ENCODE measurements around the gene PDE3B.

Gene PDE3B

GRCh38 chr11:14892577-14892976 is 249.0 kb downstream of the PDE3B start:
- Histone ChIP-seq H3K4me3 (peak overlapping the region; percentile 65 to 83 (median 70)), H3K4me2 (peak overlapping the region; percentile 83 to 96 (median 92)), H3K9me3 (replicated peaks in 1 of 11) (peaks cover 0 to 7% (median 0%) of the 10 kb centered on the region in 11 experiments; a peak in 2 of 22 replicates), H3K27me3 (no peaks in the 10 kb centered on the region), H3K36me3 (no peaks in the 10 kb centered on the region), H3K9ac (peak overlapping the region; percentile 78 to 90 (median 86); a peak in 20 of 22 replicates), H4K20me1 (peaks cover 0 to 10% (median 0%) of the 10 kb centered on the region in 11 experiments; a peak in 2 of 22 replicates), H3K27ac (peak overlapping the region in 8 of 11 experiments; percentile 82 to 94 (median 88); a peak in 15 of 22 replicates), H3K4me1 (peaks cover 31 to 84% (median 55%) of the 10 kb centered on the region in 10 experiments)
- no peak for TF ChIP-seq Cebpa-rat (IDR thresholded peaks at IDR 0.05)

GRCh38 chr11:14894657-14895598 is 251.3 kb downstream of the PDE3B start:
- H3K27ac ChIP-seq = peak overlapping the region; percentile 20 to 86 (median 69); a peak in 21 of 22 replicates
- no peaks in the 10 kb centered on the region for H3K36me3 ChIP-seq
- H4K20me1 ChIP-seq = no peaks in the 10 kb centered on the region
- H3K4me2 ChIP-seq = peak overlapping the region; percentile 60 to 83 (median 73)
- peak; percentile 44 to 93 (median 84); a peak in 19 of 22 replicates for TF ChIP-seq Cebpa-rat (IDR thresholded peaks at IDR 0.05)
- peaks cover 20 to 80% (median 47%) of the 10 kb centered on the region in 10 experiments for H3K4me1 ChIP-seq
- H3K4me3 ChIP-seq = peak overlapping the region in 1 of 10 experiments; percentile 10; a peak in 1 of 20 replicates
- no peaks in the 10 kb centered on the region for H3K27me3 ChIP-seq
- H3K9me3 ChIP-seq (replicated peaks in 1 of 11) = peaks cover 0 to 7% (median 0%) of the 10 kb centered on the region in 11 experiments; a peak in 2 of 22 replicates
- H3K9ac ChIP-seq = peak overlapping the region in 8 of 11 experiments; percentile 3 to 61 (median 42); a peak in 13 of 22 replicates

- no peak overlapping the region for H3K27ac ChIP-seq
- no peak for TF ChIP-seq Cebpa-rat (IDR thresholded peaks at IDR 0.05)
- H3K9ac ChIP-seq = no peak overlapping the region
- peaks cover 0 to 5% (median 0%) of the 10 kb centered on the region in 11 experiments; a peak in 2 of 22 replicates for H3K9me3 ChIP-seq (replicated peaks in 1 of 11)
- peak overlapping the region in 5 of 11 experiments; percentile 17 to 60 (median 55); a peak in 9 of 22 replicates for H3K4me2 ChIP-seq
- no peaks in the 10 kb centered on the region for H3K27me3 ChIP-seq
- no peak overlapping the region for H3K4me3 ChIP-seq
- H3K4me1 ChIP-seq = peaks cover 9 to 69% (median 33%) of the 10 kb centered on the region in 10 experiments
- H4K20me1 ChIP-seq = no peaks in the 10 kb centered on the region
- no peaks in the 10 kb centered on the region for H3K36me3 ChIP-seq
These were observed 254.8 kb downstream of the PDE3B start for GRCh38 chr11:14898355-14898754.

- H3K27me3 ChIP-seq = no peaks in the 10 kb centered on the region
- H3K27ac ChIP-seq = no peak overlapping the region
- no peaks in the 10 kb centered on the region for H4K20me1 ChIP-seq
- no peak overlapping the region for H3K4me3 ChIP-seq
- no peak overlapping the region for H3K9ac ChIP-seq
- H3K4me1 ChIP-seq = peaks cover 10 to 67% (median 32%) of the 10 kb centered on the region in 10 experiments
- H3K4me2 ChIP-seq = peak overlapping the region in 5 of 11 experiments; percentile 19 to 60 (median 55); a peak in 8 of 22 replicates
- no peaks in the 10 kb centered on the region for H3K9me3 ChIP-seq (replicated peaks in 1 of 11)
- no peaks in the 10 kb centered on the region for H3K36me3 ChIP-seq
- no peak for TF ChIP-seq Cebpa-rat (IDR thresholded peaks at IDR 0.05)
These were observed 255.3 kb downstream of the PDE3B start for GRCh38 chr11:14898906-14899305.

- peak overlapping the region in 4 of 11 experiments; percentile 6 to 21 (median 10); a peak in 2 of 22 replicates for H3K4me2 ChIP-seq
- peaks cover 40 to 64% (median 43%) of the 10 kb centered on the region in 10 experiments for H3K4me1 ChIP-seq
- no peaks in the 10 kb centered on the region for H3K36me3 ChIP-seq
- H3K9ac ChIP-seq = no peak overlapping the region
- no peaks in the 10 kb centered on the region for H3K27me3 ChIP-seq
- TF ChIP-seq Cebpa-rat (IDR thresholded peaks at IDR 0.05) = no peak
- no peak overlapping the region for H3K4me3 ChIP-seq
- H4K20me1 ChIP-seq = no peaks in the 10 kb centered on the region
- H3K27ac ChIP-seq = no peak overlapping the region
- no peaks in the 10 kb centered on the region for H3K9me3 ChIP-seq (replicated peaks in 1 of 11)
These were observed 259.2 kb downstream of the PDE3B start for GRCh38 chr11:14902650-14903350.

GRCh38 chr11:14904745-14905103 is 261.1 kb downstream of the PDE3B start:
- Histone ChIP-seq H3K27me3 (no peaks in the 10 kb centered on the region), H3K4me1 (peaks cover 34 to 60% (median 50%) of the 10 kb centered on the region in 10 experiments), H3K27ac (peak overlapping the region; percentile 15 to 77 (median 67); a peak in 20 of 22 replicates), H3K36me3 (no peaks in the 10 kb centered on the region), H3K4me2 (peak overlapping the region; percentile 91 to 98 (median 97)), H4K20me1 (no peaks in the 10 kb centered on the region), H3K9ac (peak overlapping the region; percentile 70 to 81 (median 77)), H3K9me3 (replicated peaks in 1 of 11) (no peaks in the 10 kb centered on the region), H3K4me3 (peak overlapping the region; percentile 54 to 76 (median 65))
- TF ChIP-seq Cebpa-rat (IDR thresholded peaks at IDR 0.05) = no peak

GRCh38 chr11:14905104-14906033 is 261.8 kb downstream of the PDE3B start:
- no peaks in the 10 kb centered on the region for H3K27me3 ChIP-seq
- H4K20me1 ChIP-seq = no peaks in the 10 kb centered on the region
- no peaks in the 10 kb centered on the region for H3K9me3 ChIP-seq (replicated peaks in 1 of 11)
- peaks cover 34 to 60% (median 50%) of the 10 kb centered on the region in 10 experiments for H3K4me1 ChIP-seq
- peak overlapping the region; percentile 54 to 76 (median 65) for H3K4me3 ChIP-seq
- TF ChIP-seq Cebpa-rat (IDR thresholded peaks at IDR 0.05) = no peak
- H3K36me3 ChIP-seq = no peaks in the 10 kb centered on the region
- peak overlapping the region; percentile 70 to 81 (median 77) for H3K9ac ChIP-seq
- H3K4me2 ChIP-seq = peak overlapping the region; percentile 91 to 98 (median 97)
- H3K27ac ChIP-seq = peak overlapping the region; percentile 15 to 77 (median 67); a peak in 20 of 22 replicates

- no peaks in the 10 kb centered on the region for H4K20me1 ChIP-seq
- H3K36me3 ChIP-seq = no peaks in the 10 kb centered on the region
- H3K9ac ChIP-seq = no peak overlapping the region
- no peak for TF ChIP-seq Cebpa-rat (IDR thresholded peaks at IDR 0.05)
- peak overlapping the region in 3 of 11 experiments; percentile 8 to 57 (median 12); a peak in 2 of 22 replicates for H3K27ac ChIP-seq
- peaks cover 34 to 60% (median 50%) of the 10 kb centered on the region in 10 experiments for H3K4me1 ChIP-seq
- H3K4me3 ChIP-seq = peak overlapping the region in 3 of 10 experiments; percentile 70 to 76 (median 74); a peak in 2 of 20 replicates
- H3K4me2 ChIP-seq = peak overlapping the region; percentile 64 to 98 (median 97); a peak in 20 of 22 replicates
- H3K9me3 ChIP-seq (replicated peaks in 1 of 11) = no peaks in the 10 kb centered on the region
- H3K27me3 ChIP-seq = no peaks in the 10 kb centered on the region
These were observed 263.0 kb downstream of the PDE3B start for GRCh38 chr11:14906578-14906977.

All from BLaER1 treated with 17β-estradiol and CSF1 and Interleukin-3, amounts not matched to agents 10 nM and 100 nM (cell line).